Spleen (tissue), 11 donors: Measurements from ENCODE around the gene SCFD2. TPM values are rescaled to one million over a fixed set of nuclear protein-coding genes. Genes with fewer than 3 reads are reported as not detected.
A peak's percentile ranks its signal among the peaks of the same experiment; 100 is the strongest.

ENCODE experiments used
- DNase-seq: peaks from one replicate; pipeline ENCODE4 v3.0.0-alpha.2; 2020
- H3K27ac ChIP-seq, 8 donors: fragments of 200-600 bp; sonication (generic) in 7 of 8; 1 replicate in 4 of 8; 2 replicates in 4 of 8; pipeline versions ENCODE4 v1.5.0 to v1.8.0; 2016 to 2021; ENCODE audit warnings: inconsistent platforms in 4 of 8, mild to moderate bottlenecking in 4 of 8, moderate library complexity in 1 of 8
- H3K27me3 ChIP-seq, 7 donors: fragments of 200-600 bp; sonication (generic) in 6 of 7; replicated peaks in 1 of 7; 1 replicate in 4 of 7; 2 replicates in 3 of 7; pipeline versions ENCODE4 v1.5.0 to v1.8.0; 2016 to 2021; ENCODE audit warnings: inconsistent platforms in 3 of 7, mild to moderate bottlenecking in 1 of 7
- H3K36me3 ChIP-seq, 6 donors: fragments of 200-600 bp; sonication (generic) in 5 of 6; 1 replicate in 4 of 6; 2 replicates in 2 of 6; pipeline versions ENCODE4 v1.5.0 to v1.8.0; 2016 to 2021; ENCODE audit warnings: inconsistent platforms in 2 of 6
- H3K4me1 ChIP-seq, 6 donors: fragments of 200-600 bp; sonication (generic) in 5 of 6; 1 replicate in 3 of 6; 2 replicates in 3 of 6; pipeline versions ENCODE4 v1.5.0 to v1.8.0; 2016 to 2021; ENCODE audit warnings: inconsistent platforms in 3 of 6
- H3K4me3 ChIP-seq, 8 donors: fragments of 200-600 bp; sonication (generic) in 7 of 8; 1 replicate in 4 of 8; 2 replicates in 4 of 8; pipeline versions ENCODE4 v1.5.0 to v1.8.0; 2016 to 2021; ENCODE audit warnings: inconsistent platforms in 4 of 8, mild to moderate bottlenecking in 4 of 8, moderate library complexity in 2 of 8
- H3K9me3 ChIP-seq, 8 donors: fragments of 200-600 bp; sonication (generic) in 7 of 8; 1 replicate in 4 of 8; 2 replicates in 4 of 8; pipeline versions ENCODE4 v1.5.0 to v1.8.0; 2016 to 2021; ENCODE audit warnings: inconsistent platforms in 4 of 8
- CTCF ChIP-seq, 11 experiments: fragments of 200-600 bp in 7 of 11; fragments of 450-650 bp in 4 of 11; sonication (generic) in 4 of 11; IDR thresholded peaks in 8 of 11; conservative IDR thresholded peaks in 3 of 11; 1 replicate in 7 of 11; 2 replicates in 4 of 11; pipeline versions ENCODE4 v1.4.0 to v1.8.0; 2016 to 2021; ENCODE audit warnings: antibody characterized with exemption in 11 of 11, inconsistent platforms in 4 of 11, mild to moderate bottlenecking in 1 of 11
- POLR2A ChIP-seq, 3 donors: fragments of 450-650 bp; IDR thresholded peaks; one replicate each; pipeline ENCODE4 v1.5.1; 2017; ENCODE audit warnings: antibody characterized with exemption in 3 of 3, mild to moderate bottlenecking in 1 of 3
- POLR2AphosphoS5 ChIP-seq, 3 donors: sonication (generic); formaldehyde crosslinking; IDR thresholded peaks; one replicate each; pipeline ENCODE4 v1.5.1; 2017; ENCODE audit warnings: antibody characterized with exemption in 3 of 3
- WGBS, 5 donors: extraction: QIAGEN DNeasy Blood & Tissue Kit in 3 of 5; methylation state at CpG; one replicate each; pipeline versions ENCODE4 v1.1.5 to v1.1.7; 2013 to 2018; 5-methylcytosine and 5-hydroxymethylcytosine counted together
- intact Hi-C: fragments of 100-400 bp; cut with DNase I; formaldehyde crosslinking; loops from one replicate; pipeline ENCODE4 v1.15.0; 2023; ENCODE audit warnings: low total_unique reads
- polyA plus RNA-seq, 3 donors: library from polyadenylated mRNA; stranded (reverse); fragments of 200-250 nt; gene quantifications; one replicate each; pipeline ENCODE4 v1.2.1, GENCODE V29; 2013
- total RNA-seq, 7 donors: library from RNA; depleted of rRNA in 3 of 7; stranded (reverse); fragments of >200 nt in 3 of 7; fragmentation: NEBNext Ultra II Directional in 4 of 7; extraction: Animal tissue kit (Norgen Biotek cat#: 25700) in 4 of 7; gene quantifications; one replicate each; pipeline versions ENCODE4 v1.1.0 to v1.2.1, GENCODE V29; 2016 to 2021
- donor health status: healthy with polysubstance abuse.
- donor health status: DM: no; HTN: no; CAD: no; lungs with moderate emphysema.
- donor health status: DM: no; HTN: no; CAD: no.
- donor health status: Bipolar disorder and iron deficiency.
- donor health status: healthy.
- donor health status: DM: no; HTN: no; CAD: no.
- donor health status: DM: yes; HTN: yes; CAD: no.

Gene SCFD2
- total and polyA plus RNA-seq, 10 donors = 3.6 to 42.1 (median 21.1) TPM

- 76 to 84% (median 80%) methylated on average over 5 of the region's 5 CpGs for WGBS, 5 donors
- H3K4me1 ChIP-seq = peaks cover 9 to 80% (median 40%) of the 10 kb centered on the region in 6 donors
- intact Hi-C loops = no loop called here
Measured at GRCh38 chr4:53010318-53010717, 355.5 kb downstream of the SCFD2 start.

GRCh38 chr4:53009824-53010223 lies 356.0 kb downstream of the SCFD2 start:
- TF ChIP-seq CTCF (IDR thresholded peaks at IDR 0.05 in 8 of 11, conservative IDR thresholded peaks at IDR 0.05 in 3 of 11) = no peak
- TF ChIP-seq POLR2AphosphoS5 (IDR thresholded peaks at IDR 0.05) = no peak
- no peak for TF ChIP-seq POLR2A (IDR thresholded peaks at IDR 0.05)
- Histone ChIP-seq H3K4me1 (peaks cover 11 to 85% (median 40%) of the 10 kb centered on the region in 6 donors), H3K9me3 (no peaks in the 10 kb centered on the region), H3K4me3 (no peak overlapping the region), H3K36me3 (no peaks in the 10 kb centered on the region), H3K27me3 (no peaks in the 10 kb centered on the region), H3K27ac (peak overlapping the region in 4 of 8 donors; percentile 2 to 77 (median 44))
- intact Hi-C loops = no loop called here
- WGBS, 5 donors = 57 to 77% (median 61%) methylated on average over 3 of the region's 3 CpGs
- no peak for DNase-seq

More at GRCh38 chr4:53010318-53010717, 355.5 kb downstream of the SCFD2 start:
- H3K36me3 ChIP-seq = no peaks in the 10 kb centered on the region
- H3K27ac ChIP-seq = peak overlapping the region in 4 of 8 donors; percentile 41 to 77 (median 50)
- H3K27me3 ChIP-seq = no peaks in the 10 kb centered on the region
- DNase-seq = no peak
- H3K9me3 ChIP-seq = no peaks in the 10 kb centered on the region
- TF ChIP-seq CTCF (IDR thresholded peaks at IDR 0.05 in 8 of 11, conservative IDR thresholded peaks at IDR 0.05 in 3 of 11) = no peak
- TF ChIP-seq POLR2A (IDR thresholded peaks at IDR 0.05) = no peak
- TF ChIP-seq POLR2AphosphoS5 (IDR thresholded peaks at IDR 0.05) = no peak
- no peak overlapping the region for H3K4me3 ChIP-seq

GRCh38 chr4:53007024-53007423 lies 358.8 kb downstream of the SCFD2 start:
- no peak for DNase-seq
- H3K27ac ChIP-seq = peak overlapping the region in 6 of 8 donors; percentile 32 to 79 (median 72)
- WGBS, 5 donors = 88 to 92% (median 91%) methylated on average over 4 of the region's 4 CpGs
- H3K27me3 ChIP-seq = no peaks in the 10 kb centered on the region
- peaks cover 3 to 67% (median 22%) of the 10 kb centered on the region in 6 donors for H3K4me1 ChIP-seq
- TF ChIP-seq POLR2A (IDR thresholded peaks at IDR 0.05) (no peak), CTCF (IDR thresholded peaks at IDR 0.05 in 8 of 11, conservative IDR thresholded peaks at IDR 0.05 in 3 of 11) (no peak), POLR2AphosphoS5 (IDR thresholded peaks at IDR 0.05) (no peak)
- H3K36me3 ChIP-seq = no peaks in the 10 kb centered on the region
- H3K4me3 ChIP-seq = no peak overlapping the region
- H3K9me3 ChIP-seq = no peaks in the 10 kb centered on the region
- intact Hi-C loops = no loop called here

- Histone ChIP-seq H3K36me3 (no peaks in the 10 kb centered on the region), H3K27me3 (no peaks in the 10 kb centered on the region), H3K27ac (peak overlapping the region in 7 of 8 donors; percentile 32 to 79 (median 71)), H3K4me1 (peaks cover 0 to 55% (median 15%) of the 10 kb centered on the region in 6 donors), H3K4me3 (no peak overlapping the region), H3K9me3 (no peaks in the 10 kb centered on the region)
- 54 to 74% (median 65%) methylated on average over 3 of the region's 3 CpGs for WGBS, 5 donors
- TF ChIP-seq POLR2AphosphoS5 (IDR thresholded peaks at IDR 0.05) (peak in 1 of 3 donors; percentile 36), POLR2A (IDR thresholded peaks at IDR 0.05) (no peak)
- intact Hi-C loops = no loop called here
- DNase-seq = no peak
Measured at GRCh38 chr4:53005808-53006207, 360.1 kb downstream of the SCFD2 start.
